HG03060 (cell line): Measurements from ENCODE around the gene PCOLCE2.

ENCODE experiments used
- ATAC-seq: cut with Tn5 transposase; IDR thresholded peaks from one replicate; pipeline ENCODE4 v1.9.1; 2021; ENCODE audit warnings: low read depth, moderate number of reproducible peaks; ENCODE audit not compliant: unreplicated experiment

The PCOLCE2 gene, protein sequence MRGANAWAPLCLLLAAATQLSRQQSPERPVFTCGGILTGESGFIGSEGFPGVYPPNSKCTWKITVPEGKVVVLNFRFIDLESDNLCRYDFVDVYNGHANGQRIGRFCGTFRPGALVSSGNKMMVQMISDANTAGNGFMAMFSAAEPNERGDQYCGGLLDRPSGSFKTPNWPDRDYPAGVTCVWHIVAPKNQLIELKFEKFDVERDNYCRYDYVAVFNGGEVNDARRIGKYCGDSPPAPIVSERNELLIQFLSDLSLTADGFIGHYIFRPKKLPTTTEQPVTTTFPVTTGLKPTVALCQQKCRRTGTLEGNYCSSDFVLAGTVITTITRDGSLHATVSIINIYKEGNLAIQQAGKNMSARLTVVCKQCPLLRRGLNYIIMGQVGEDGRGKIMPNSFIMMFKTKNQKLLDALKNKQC

DNA sequence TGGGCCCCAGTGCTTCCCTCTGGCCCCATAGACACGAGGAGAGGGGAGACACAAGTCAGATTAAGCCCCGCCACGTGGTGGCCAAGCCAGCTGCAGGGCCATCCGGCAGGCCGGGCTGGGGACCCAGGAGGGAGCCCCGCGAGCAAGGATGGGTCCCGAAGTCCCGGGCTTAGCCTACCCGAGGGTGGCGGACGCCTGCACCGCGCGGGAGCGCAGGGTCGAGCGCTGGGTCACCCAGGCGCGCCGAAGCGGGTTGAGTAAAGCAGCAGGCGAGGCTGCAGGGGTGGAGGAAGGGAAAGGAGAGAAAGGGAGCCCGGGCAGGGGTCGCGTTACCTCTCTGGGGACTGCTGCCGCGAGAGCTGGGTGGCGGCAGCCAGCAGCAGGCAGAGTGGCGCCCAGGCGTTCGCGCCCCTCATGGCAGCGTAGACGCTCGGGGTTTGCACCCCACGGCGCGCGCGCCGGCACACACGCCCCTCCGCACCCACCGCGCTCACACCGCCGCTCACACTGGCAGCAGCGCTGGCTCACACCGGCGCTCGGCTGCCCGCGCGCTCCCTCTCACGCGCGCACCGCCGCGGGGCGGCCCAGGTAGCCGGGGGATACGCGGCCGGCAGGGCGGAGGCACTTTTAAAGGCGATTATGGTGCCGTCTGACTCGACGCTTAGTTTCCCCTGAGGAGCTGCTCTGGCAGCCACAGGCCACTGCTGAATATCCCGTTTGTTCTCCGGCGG, at the start of gene PCOLCE2:
Gene PCOLCE2 (minus strand): TSS at position 603 of the 731 bp plus-strand sequence. CDS start 187 bp downstream, at position 416.
- ATAC-seq, result no peak

DNA sequence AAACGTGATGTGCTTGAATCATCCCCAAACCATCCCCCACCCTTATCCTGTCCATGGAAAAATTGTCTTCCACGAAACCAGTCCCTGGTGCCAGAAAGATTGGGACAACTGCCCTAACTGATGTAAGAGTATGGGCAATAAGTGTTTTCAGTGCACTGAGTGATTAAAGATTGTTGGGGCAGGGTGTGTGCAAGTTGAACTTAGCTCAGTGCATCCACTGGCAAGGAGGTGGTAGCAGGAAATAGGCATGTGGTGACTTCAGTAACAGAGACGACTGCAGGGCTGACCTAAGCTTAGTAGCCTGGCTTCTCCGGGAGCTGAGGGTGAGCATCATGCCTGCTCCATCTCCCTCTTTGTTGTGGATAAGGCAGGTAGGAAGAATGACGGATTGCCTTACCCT, 47.1 kb upstream of the PCOLCE2 start:
- no peak for ATAC-seq

DNA sequence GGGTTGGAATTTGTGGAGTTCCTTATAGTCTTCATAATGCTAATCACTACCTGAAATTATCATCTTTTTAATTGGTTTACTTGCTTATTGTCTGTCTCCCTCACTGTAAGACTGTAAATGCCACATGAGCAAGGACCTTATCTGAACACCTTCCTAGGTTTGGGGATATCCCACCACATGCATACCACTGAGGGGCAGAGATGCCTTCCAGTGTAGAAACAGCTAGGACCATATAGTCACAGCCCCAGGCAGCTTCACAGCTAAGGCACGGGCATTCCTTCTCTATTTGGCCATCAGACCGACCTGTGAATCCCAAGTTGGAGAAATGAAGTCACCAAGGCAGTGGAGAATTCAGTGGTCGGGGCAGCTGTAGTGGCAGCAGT, 46.0 kb upstream of the PCOLCE2 start:
- ATAC-seq, result no peak

DNA sequence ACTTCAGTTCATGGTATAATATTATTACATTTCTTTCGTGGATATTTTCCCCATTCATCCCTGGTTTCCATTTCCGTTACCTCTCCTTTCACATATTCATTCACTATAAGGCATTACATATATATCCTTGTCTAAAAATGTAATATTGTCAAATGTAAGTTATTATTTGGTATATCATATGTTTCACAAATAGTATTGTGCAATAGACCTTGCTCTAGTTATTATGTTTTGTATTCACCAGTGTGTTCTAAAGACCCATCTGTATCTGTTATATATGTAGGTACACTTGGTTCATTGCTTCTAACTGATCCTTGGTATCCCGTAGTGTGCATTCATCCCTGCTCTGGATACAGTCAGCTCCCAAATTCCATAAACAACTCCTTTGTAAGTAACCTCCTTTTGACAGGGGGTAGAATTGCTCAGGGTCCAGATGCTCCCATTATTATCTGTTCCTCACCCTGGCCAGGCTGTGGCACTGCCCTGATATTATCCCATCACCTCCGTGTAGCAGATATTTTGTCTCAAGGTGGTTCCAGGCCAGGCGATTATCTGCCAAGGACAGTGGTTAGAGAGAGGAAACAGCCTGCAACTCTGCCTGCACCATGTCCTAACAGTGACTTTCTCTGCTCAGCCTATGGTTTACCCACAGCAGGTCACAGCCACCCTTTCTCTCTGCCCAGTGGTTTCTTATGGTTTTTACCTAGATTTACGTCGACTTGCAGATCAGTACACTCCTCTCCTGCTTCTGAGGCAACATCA, 45.4 kb upstream of the PCOLCE2 start:
- no peak for ATAC-seq

DNA sequence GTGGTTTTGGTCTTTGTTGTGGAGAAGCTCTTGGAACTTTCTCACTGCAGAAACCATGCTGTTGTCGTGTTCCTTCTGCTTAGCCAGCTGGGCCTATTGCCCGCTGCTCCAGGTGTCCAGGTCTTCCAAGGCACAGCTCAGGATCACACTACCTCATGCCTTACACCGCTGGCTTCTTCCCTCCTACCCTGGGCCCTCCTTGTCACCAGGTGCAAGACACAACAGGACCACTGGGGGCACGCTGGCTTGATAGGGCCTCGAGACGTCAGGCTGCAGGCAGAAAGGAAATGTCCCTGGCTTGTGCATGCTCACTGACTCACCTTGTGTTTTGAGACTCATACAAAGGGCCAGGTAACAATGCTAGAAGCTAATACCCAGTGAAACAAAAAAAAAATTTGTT, 42.3 kb upstream of the PCOLCE2 start:
- ATAC-seq, result no peak

DNA sequence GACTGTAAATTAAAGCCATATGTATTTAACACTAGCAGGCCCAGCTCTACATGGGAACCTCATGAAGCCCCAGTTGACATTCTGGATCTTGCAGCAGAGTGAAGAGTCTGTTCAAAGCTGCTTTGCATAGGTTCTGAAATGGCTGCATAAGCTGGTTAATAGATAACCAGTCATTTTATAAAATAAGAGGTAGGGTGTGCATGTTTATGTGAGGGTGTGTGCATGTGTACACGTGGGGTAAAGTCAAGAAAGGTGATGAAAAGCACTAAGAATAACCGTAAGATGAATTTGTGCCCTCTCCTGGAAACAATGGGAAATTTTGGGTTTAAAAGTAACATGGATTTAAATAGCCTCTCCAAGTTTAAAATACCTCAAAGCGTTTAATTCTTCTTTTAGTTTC, 41.6 kb upstream of the PCOLCE2 start:
- no peak for ATAC-seq

DNA sequence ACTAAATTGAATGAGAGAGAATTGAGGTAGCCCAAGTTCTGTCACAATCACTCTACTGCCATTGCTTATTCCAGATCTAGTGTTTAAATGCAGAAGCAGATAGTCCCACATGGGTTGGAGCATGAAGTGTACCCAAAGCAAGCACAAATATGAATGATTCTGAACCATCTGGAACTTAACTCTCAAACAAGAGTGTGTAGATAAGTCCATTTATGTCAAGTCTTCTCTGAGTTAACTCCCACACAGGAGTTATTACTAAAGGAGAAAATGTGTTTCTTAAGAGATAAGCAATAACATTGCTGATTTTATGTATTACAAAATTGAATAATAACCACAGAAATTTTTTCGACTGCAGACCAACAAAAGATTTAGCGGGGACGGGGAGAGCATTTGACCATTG, 41.0 kb upstream of the PCOLCE2 start:
- no peak for ATAC-seq

DNA sequence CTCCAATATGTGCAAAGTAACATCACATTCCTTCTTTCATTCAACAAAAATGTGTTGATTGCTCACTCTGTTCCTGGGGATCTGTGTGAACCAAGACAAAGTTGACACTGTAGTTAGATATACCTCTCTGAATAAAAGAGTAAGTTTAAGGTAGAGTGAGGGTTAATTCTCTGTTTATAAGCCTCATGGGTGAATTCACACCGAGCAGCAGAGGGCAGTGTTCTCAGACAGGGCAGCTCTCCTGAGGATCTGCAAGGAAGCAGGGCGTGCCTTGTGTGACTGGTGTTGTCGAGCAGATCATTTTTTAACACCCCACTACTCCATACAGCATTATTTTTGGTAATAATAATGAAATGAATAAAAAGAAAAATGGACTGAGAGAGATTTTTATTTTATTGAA, 40.2 kb upstream of the PCOLCE2 start:
- ATAC-seq, result no peak

DNA sequence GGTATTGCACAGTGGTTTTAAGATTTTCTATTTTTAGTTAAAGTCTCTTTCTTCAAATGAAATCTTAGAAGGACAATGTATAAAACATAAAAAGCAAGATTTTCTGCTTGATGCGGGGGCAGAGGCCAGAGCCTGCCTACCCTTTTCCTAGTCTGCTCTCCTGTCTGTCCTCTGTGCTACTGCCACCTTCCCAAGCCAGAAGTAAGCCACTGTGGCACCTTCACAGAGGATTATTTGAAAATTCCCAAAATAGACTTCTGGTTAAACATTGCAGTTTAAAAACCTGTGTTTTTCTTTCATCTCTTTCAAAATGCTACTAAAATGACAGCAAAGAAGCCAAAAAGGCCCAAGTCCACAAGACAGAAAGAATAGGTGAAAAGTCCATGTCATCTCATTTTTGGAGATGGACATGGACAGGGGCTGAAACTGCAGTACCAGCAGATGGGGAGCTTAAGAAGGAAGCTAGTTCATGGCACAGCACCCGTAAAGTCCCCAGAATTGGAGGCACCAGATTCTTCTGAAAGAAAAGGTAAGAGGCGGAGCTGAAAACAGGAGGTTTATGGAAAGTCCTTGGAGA, 37.6 kb upstream of the PCOLCE2 start:
- ATAC-seq, result no peak

DNA sequence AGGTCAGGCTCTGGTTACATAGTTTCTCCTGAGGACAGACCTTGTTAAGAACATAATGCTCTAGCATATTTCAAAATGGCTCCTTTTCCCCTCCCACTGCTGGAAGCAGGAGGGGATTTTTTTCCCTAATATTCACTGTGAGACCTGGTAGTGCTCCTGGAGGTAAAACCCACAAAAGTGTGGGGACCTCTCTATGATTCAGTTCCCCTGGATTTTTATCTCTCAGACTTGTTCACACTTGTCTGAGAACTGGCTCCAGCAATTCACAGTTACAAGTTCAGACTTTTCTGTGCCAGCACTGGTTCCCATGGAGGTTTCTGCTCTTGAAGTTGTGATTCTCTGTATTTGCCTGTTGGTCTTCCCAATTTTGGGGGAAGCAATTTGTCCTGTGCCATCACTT, 36.3 kb upstream of the PCOLCE2 start:
- no peak for ATAC-seq

DNA sequence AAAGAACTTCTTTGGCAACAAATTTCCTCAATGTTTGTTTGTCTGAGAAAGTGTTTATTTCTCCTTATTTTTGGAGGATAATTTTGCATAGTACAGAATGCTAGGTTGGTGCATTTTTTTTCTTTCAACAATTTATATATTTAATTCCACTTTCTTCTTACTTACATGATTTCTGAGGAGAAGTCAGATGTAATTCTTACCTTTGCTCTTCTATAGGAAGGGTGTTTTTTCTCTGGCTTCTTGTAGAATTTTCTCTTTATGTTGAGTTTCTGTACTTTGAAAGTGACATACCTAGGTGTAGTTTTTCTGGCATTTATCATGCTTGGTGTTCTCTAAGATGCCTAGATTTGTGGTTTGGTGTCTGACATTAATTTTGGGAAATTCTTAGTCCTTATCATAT, 34.8 kb upstream of the PCOLCE2 start:
- no peak for ATAC-seq

DNA sequence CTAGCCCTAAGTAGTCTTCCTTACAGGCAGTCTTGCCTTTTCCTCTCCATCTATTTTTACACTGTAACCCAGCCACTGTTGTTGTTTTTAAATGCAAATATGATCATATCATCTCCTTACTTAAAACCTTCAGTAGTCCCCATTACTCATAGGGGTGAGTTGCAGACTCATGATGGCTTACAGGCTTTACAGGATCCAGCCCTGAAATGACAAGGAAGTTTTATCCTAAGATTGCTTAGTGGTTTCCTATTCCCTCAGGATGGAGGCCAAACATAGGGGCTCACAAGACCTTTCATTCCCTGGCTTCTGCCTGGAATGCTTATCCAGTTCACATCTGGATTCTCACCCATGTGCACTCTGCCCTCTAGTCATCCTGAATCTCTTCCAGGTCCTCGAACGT, 27.7 kb upstream of the PCOLCE2 start:
- ATAC-seq, result no peak

DNA sequence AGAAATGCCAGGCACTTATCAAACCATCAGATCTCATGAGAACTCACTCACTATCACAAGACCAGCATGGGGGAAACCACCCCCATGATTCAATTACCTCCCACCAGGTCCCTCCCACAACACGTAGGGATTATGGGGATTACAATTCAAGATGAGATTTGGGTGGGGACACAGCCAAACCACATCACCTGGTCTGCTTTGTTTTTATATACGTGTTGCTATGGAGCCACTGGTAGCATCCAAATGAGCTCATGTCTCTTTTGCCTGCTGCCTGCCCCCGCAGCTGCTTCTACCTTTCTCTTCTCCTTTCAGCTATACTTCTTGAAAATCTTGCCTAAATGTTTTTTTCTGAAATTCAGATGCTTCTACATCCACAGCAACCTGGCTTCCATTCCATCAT, 26.8 kb upstream of the PCOLCE2 start:
- no peak for ATAC-seq

DNA sequence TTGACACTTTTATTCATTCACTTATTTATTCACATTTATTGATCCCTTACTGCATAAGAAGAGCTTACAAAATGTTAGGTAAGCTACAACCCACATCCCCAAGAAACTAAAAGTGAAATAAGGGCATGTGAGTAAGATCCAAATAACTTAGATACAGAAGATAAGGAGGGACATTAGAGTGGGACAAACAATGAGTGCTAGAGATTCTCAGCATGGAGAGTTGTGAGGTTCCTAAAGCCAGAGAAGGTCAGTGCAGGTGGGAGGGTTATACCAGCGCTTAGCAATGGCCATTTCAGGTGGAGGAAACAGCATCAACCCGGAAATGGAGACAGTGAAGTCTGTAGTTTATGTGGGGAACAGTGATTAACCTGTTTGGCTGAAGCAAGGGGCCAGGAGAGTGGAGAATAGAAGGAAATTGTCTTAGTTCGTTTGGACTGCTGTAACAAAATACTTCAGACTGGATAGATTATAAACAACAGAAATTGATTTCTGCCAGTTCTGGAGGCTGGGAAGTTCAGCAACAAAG, 25.5 kb upstream of the PCOLCE2 start:
- no peak for ATAC-seq

DNA sequence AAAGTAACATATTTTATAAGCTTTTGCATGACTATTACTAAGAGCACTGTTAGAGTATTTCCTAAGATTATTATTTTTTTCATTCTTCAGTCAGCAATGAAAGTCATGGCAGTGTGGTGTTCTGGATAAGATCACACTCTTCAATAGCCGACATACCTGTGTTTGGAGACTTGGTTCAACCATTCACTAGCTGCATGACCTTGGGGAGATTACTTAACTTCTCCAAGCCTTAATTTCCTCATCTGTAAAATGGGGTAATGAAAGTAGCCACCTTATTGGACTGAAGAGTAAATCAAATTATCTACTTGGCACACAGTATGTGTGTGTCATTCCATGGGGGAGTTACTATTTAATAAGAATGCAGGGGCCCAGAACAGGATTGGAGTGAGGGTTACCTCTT, 24.5 kb upstream of the PCOLCE2 start:
- no peak for ATAC-seq

DNA sequence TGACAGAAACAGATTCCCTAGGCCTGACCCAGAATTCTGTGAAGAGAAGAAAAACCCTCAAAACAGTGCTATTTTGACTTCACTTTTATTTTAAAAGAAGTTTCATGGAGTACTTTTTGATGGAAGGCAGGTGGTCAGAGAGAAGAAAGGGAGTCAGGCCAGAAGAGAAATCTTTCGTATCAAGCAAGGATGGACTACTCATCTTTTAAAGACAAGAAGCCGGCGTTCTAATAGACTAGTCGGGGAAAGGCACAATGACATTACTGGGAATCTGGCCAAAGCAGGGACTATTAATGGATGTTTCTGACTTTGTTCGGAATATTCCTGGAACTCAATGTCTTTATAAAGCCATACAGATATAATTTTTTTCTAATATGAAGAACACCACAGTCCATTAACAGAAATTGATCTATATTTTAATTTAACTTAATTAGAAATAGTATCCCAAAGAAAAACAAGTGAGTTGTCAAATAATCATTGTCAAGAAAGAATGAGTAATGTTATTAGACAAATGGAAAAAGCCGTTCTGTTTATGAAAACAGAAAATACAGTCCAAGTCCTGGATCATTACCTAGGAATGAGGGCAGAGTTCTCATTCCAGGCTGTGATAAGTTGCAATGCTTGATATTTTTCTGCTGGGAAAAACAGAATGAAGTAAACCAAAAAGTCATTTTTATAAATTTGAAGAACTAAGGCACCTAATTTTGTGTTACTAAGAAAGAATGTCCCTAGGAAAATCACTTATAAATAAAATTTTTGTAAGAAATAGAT, 23.7 kb upstream of the PCOLCE2 start:
- ATAC-seq, result no peak

DNA sequence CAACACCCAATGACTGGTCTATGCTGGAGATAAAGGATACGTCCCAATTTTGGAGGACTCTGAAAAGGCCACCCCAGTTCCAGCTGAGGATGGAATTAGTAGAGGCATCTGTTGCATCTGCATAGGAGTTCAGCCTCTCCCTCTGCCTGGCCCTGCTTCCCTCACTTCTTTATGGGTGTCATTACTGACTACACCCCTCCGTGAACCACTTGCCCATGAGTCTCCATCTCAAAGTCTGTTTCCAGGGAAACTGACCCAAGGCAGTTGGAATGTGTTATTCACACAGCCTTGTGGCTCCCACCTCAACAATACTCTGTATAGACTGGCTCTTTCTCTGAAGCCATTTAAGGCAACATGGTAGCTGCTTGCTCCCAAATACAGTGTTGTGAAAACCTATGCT, 21.4 kb upstream of the PCOLCE2 start:
- no peak for ATAC-seq

DNA sequence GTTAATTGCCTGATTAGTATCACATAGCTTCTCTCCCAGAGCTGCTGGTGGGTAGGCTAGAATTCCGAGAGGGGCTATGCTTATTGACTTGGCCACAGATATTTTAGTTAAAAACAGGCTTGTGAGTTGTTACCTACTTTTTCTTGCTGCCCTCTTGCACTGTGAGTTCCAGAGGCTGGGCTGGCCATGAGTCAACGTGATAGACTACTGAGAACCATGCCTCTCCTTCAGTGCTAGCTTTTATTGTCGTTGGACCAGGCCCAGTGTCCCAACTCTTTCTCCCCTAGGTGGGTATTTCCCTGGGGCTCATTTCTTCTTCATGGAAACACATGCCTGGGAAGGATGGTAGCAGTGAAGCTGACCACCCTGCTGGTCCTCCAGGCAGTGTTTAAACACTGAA, 20.4 kb upstream of the PCOLCE2 start:
- no peak for ATAC-seq

DNA sequence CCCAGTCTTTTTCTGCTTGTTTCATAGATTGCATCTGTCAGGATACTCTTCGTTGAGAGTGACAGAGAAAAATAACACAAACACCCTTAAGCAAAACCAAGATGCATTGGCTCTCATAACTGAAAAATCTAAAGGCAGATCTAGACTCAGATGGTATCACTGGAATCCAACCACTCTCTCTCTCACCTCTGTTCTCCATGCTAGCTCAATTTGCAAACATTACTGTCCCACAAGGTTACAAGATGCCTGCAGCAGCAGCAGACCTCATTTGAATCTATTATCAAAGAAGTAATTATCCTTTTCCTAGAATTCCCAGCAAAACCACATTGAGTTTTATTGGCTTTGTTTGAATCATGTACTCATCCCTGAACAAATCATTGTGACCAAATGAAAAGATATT, 19.1 kb upstream of the PCOLCE2 start:
- no peak for ATAC-seq
